Uterus (tissue), 4 donors: Measurements from ENCODE around the gene PASK. TPM values are rescaled to one million over a fixed set of nuclear protein-coding genes. Genes with fewer than 3 reads are reported as not detected.

Source experiments
- DNase-seq, 2 donors: peaks; one replicate each; pipeline ENCODE4 v3.0.0-alpha.2; 2019 to 2020
- H3K27ac ChIP-seq, 2 donors: fragments of 200-600 bp; sonication (generic); 1 replicate in 1 of 2; 2 replicates in 1 of 2; pipeline ENCODE4 v1.5.1; 2016 to 2018
- H3K27me3 ChIP-seq, 2 donors: fragments of 200-600 bp; sonication (generic); one replicate each; pipeline ENCODE4 v1.5.1; 2018 to 2019; ENCODE audit warnings: control low read depth in 1 of 2
- H3K36me3 ChIP-seq, 2 donors: fragments of 200-600 bp; sonication (generic); one replicate each; pipeline ENCODE4 v1.5.1; 2019; ENCODE audit warnings: control low read depth in 1 of 2
- H3K4me1 ChIP-seq, 2 donors: fragments of 200-600 bp; sonication (generic); one replicate each; pipeline ENCODE4 v1.5.1; 2018 to 2019; ENCODE audit warnings: control low read depth in 1 of 2
- H3K4me3 ChIP-seq, 2 donors: fragments of 200-600 bp; sonication (generic); 1 replicate in 1 of 2; 2 replicates in 1 of 2; pipeline ENCODE4 v1.5.1; 2018 to 2019; ENCODE audit warnings: mild to moderate bottlenecking in 1 of 2
- H3K9me3 ChIP-seq, 2 donors: fragments of 200-600 bp; sonication (generic); one replicate each; pipeline ENCODE4 v1.5.1; 2019; ENCODE audit warnings: control low read depth in 1 of 2
- CTCF ChIP-seq, 4 experiments: fragments of 200-600 bp in 2 of 4; fragments of 450-650 bp in 2 of 4; sonication (generic) in 2 of 4; IDR thresholded peaks; one replicate each; pipeline ENCODE4 v1.5.1; 2016 to 2019; ENCODE audit warnings: antibody characterized with exemption in 4 of 4, mild to moderate bottlenecking in 2 of 4, moderate library complexity in 1 of 4
- POLR2A ChIP-seq, 2 donors: fragments of 450-650 bp; IDR thresholded peaks; one replicate each; pipeline ENCODE4 v1.6.1; 2016; ENCODE audit warnings: antibody characterized with exemption in 2 of 2, mild to moderate bottlenecking in 1 of 2, moderate library complexity in 1 of 2
- intact Hi-C: fragments of 100-400 bp; cut with DNase I; formaldehyde crosslinking; loops from one replicate; pipeline ENCODE4 v1.15.1; 2023; ENCODE audit warnings: low total_unique reads
- total RNA-seq, 4 donors: library from RNA; depleted of rRNA in 3 of 4; stranded (reverse); fragments of >200 nt in 3 of 4; gene quantifications; one replicate each; pipeline versions ENCODE4 v1.1.0 to v1.2.4, GENCODE V29; 2014 to 2023
- donor health status: DM: yes; HTN: yes; CAD: no.

PASK gene
- total RNA-seq, 4 donors from 2014 or later: 7.4 to 16.0 (median 13.3) TPM

GRCh38 chr2:241133436-241133820 lies 15.8 kb downstream of the PASK start:
- Histone ChIP-seq H3K27ac (no peak overlapping the region), H3K4me3 (no peak overlapping the region), H3K27me3 (no peaks in the 10 kb centered on the region), H3K9me3 (no peaks in the 10 kb centered on the region), H3K36me3 (no peaks in the 10 kb centered on the region), H3K4me1 (no peaks in the 10 kb centered on the region)
- TF ChIP-seq POLR2A (IDR thresholded peaks at IDR 0.05) (no peak), CTCF (IDR thresholded peaks at IDR 0.05) (no peak)
- no peak for DNase-seq
- intact Hi-C loops: no loop called here

- H3K27ac ChIP-seq: no peak overlapping the region
- no peak overlapping the region for H3K4me3 ChIP-seq
- TF ChIP-seq CTCF (IDR thresholded peaks at IDR 0.05) (no peak), POLR2A (IDR thresholded peaks at IDR 0.05) (no peak)
- H3K4me1 ChIP-seq: no peaks in the 10 kb centered on the region
- intact Hi-C loops: no loop called here
- no peaks in the 10 kb centered on the region for H3K36me3 ChIP-seq
- H3K9me3 ChIP-seq: no peaks in the 10 kb centered on the region
- no peaks in the 10 kb centered on the region for H3K27me3 ChIP-seq
- no peak for DNase-seq
Observed at GRCh38 chr2:241132538-241133435, 16.5 kb downstream of the PASK start.

- no peak for TF ChIP-seq POLR2A (IDR thresholded peaks at IDR 0.05)
- no peak for TF ChIP-seq CTCF (IDR thresholded peaks at IDR 0.05)
- Histone ChIP-seq H3K27ac (no peak overlapping the region), H3K4me3 (no peak overlapping the region), H3K9me3 (no peaks in the 10 kb centered on the region), H3K4me1 (no peaks in the 10 kb centered on the region), H3K27me3 (no peaks in the 10 kb centered on the region), H3K36me3 (no peaks in the 10 kb centered on the region)
- no peak for DNase-seq
- intact Hi-C loops: no loop called here
Observed at GRCh38 chr2:241131531-241131930, 17.7 kb downstream of the PASK start.

- no peaks in the 10 kb centered on the region for H3K9me3 ChIP-seq
- intact Hi-C loops: no loop called here
- DNase-seq: no peak
- no peaks in the 10 kb centered on the region for H3K4me1 ChIP-seq
- TF ChIP-seq POLR2A (IDR thresholded peaks at IDR 0.05) (no peak), CTCF (IDR thresholded peaks at IDR 0.05) (no peak)
- no peaks in the 10 kb centered on the region for H3K36me3 ChIP-seq
- H3K27me3 ChIP-seq: no peaks in the 10 kb centered on the region
- no peak overlapping the region for H3K27ac ChIP-seq
- H3K4me3 ChIP-seq: no peak overlapping the region
Observed at GRCh38 chr2:241130316-241130715, 19.0 kb downstream of the PASK start.

- TF ChIP-seq CTCF (IDR thresholded peaks at IDR 0.05): no peak
- TF ChIP-seq POLR2A (IDR thresholded peaks at IDR 0.05): no peak
- H3K4me1 ChIP-seq: no peaks in the 10 kb centered on the region
- no peak for DNase-seq
- no peaks in the 10 kb centered on the region for H3K36me3 ChIP-seq
- H3K27me3 ChIP-seq: no peaks in the 10 kb centered on the region
- no peak overlapping the region for H3K27ac ChIP-seq
- no peaks in the 10 kb centered on the region for H3K9me3 ChIP-seq
- intact Hi-C loops: no loop called here
- H3K4me3 ChIP-seq: no peak overlapping the region
Observed at GRCh38 chr2:241129086-241129871, 20.0 kb downstream of the PASK start.
